Measurements from ENCODE around the gene DPP4.

DPP4 gene

GRCh38 chr2:162085090-162085891 is 11.3 kb upstream of the DPP4 start:
- DNase-seq, result no peak

GRCh38 chr2:162084536-162084935 is 10.5 kb upstream of the DPP4 start:
- no peak for DNase-seq

DNA sequence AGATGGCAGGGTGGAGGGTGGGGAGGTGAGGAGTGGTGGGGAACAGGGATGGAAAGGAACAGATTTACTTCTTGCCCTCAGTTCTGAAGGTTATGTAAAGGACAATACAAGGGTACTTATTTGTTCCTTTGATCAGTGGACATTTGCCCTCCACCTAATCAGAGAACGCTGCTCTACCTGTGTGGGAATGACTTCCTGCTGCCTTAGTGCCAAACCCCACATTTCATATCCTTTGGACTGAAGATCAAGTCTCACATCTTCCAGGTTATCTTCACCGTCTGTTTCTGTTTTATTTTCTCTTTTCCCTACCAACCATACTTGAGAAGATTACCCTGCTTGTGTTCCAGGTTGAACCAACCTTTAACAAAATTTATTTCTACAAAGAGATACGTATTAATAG is 8.7 kb upstream of the DPP4 start:
- no peak for DNase-seq

- no peak for DNase-seq
Measured at GRCh38 chr2:162082036-162082435, 8.0 kb upstream of the DPP4 start.

DNA sequence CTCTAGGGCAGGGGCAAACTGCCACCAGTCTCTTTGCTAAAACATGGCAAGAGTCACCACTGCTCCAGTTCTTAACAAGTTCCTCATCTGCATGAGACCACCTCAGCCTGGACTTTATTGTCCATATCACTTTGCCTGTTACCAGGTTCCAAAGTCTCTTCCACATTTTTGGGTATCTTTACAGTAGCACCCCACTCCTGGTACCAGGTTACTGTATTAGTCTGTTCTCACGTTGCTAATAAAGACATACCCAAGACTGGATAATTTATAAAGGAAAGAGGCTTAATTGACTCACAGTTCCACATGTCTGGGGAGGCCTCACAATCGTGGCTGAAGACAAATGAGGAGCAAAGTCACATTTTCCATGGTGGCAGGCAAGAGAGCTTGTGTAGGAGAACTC is 5.5 kb upstream of the DPP4 start:
- DNase-seq, result no peak

- DNase-seq, result no peak
Measured at GRCh38 chr2:162075689-162076132, 1.7 kb upstream of the DPP4 start.

GRCh38 chr2:162074928-162075688 is 1.1 kb upstream of the DPP4 start:
- DNase-seq, result no peak

- DNase-seq, result no peak
Measured at GRCh38 chr2:162074632-162074895, 549 bp upstream of the DPP4 start.

GRCh38 chr2:162072976-162073887 is 783 bp downstream of the DPP4 start:
- DNase-seq, result no peak

- no peak for DNase-seq
Measured at GRCh38 chr2:162072181-162072702, 1.8 kb downstream of the DPP4 start.

- no peak for DNase-seq
Measured at GRCh38 chr2:162071001-162071400, 3.0 kb downstream of the DPP4 start.

DNA sequence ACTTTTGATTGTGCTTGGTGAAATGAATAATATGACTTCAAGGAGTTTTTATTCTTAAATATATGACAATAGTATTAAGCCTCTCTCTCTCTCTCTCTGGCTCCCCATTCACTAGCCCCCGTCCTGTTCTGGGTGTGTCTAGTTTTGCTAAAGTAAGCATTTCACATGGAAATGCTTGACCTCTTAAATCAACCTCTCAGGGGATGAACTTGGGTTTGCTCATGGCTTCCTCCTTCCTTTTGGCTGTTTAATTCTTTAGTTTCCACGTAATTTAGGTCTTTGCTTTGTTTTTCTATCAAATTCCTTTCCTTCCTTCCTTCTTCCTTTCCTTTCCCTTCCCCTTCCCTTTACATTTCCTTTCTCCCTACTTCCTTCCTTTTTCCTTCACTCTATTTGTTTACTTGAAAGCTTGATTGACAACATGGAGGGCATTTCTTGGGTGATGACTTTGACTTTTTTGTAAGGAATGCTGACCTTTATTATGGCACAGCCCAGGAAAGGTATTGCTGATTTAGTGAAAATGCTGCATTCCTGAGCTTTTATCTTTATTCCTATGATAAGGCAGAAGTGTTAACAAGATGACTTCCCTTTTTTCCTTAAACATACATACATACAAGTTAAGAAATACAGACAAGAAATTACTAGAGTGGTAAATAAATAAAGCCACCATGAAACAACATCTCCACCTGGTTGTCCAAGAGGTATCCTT is 3.6 kb downstream of the DPP4 start:
- no peak for DNase-seq

DNA sequence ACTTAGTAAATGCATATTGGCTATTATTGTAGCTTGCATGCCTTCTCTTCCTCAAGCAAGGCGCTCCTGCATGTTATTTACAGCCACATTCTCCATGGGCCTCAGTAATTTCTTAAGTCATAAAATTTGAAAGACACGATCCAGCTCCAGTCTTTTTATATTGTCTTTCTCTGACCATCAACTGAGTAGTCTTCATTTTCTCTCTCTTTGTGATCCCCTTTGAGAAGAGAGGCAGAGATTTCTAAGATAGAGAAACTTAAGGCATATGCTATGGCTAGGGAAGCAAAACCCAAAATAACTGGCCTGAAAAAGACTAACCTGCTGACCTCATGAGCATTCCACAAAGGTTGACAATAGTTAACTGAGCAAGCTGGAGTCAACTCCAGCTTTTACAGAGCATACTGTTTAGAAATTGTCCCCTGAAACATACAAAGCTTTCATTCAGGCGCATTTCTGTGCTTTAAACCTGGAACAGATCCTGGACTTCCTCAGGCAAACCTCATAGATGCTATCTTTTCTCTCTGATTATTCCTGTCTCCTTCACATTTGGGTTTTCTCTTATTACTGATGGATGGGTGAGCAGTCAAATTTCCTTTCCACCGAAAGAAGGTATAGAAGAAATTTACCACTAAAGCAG is 4.6 kb downstream of the DPP4 start:
- no peak for DNase-seq

- DNase-seq, result no peak
Measured at GRCh38 chr2:162067596-162067995, 6.4 kb downstream of the DPP4 start.

DNA sequence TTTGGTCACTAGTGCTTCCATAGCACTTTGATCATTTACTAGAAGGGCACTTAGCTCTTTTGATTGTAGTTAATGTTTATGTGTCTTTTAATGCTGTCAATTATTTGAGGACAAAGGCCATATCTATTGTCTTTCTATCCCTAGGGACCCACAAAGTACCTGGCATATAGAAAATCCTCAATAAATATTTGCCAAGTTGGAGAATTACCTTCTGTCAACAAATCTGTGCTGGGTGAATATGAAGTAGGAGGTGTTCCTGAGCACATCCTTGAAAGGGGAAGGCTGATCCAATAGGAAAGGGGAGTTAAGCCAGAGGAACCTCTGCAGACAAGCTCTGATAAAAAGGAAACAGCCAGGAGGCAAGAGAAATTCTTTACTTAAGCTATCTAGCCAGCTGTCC is 8.2 kb downstream of the DPP4 start:
- DNase-seq, result no peak

GRCh38 chr2:162063899-162064298 is 10.1 kb downstream of the DPP4 start:
- DNase-seq, result peak; percentile 19

DNA sequence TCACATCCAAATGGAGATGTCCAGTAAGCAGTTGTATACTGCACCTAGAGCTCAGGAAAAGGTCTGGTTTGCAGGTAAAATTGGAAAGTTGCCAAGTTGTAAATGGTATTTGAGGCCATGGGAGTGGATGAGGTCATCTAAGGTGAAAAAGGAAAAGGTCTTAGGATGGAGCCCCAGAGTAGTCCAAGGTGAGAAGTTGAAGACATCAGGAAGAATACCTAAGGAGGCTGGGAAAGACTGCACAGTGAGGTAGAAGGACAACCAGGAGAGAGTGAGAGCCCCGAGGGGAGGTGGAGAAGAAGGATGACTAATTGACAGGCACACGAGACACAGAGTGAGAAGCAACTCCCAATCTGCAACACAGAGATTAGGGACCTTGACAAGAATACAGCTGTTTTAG is 10.7 kb downstream of the DPP4 start:
- no peak for DNase-seq

DNA sequence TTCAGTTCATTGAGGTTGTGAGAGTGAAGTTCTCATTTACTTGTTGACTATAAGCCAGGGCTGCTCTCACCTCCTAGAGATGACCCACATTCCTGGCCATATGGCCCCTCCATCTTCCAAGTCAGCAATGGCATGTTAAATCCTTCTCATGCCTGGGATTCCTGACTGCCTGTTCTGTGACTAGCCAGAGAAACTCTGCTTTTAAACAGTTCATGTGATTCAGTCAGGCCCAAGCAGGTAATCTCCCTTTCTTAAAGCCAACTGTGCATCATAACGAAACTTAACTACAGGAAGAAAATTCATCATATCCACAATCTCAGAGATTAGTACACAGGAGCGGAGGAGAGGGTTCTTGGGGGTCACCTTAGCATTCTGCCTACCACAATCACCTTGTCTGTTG is 11.5 kb downstream of the DPP4 start:
- no peak for DNase-seq

DNA sequence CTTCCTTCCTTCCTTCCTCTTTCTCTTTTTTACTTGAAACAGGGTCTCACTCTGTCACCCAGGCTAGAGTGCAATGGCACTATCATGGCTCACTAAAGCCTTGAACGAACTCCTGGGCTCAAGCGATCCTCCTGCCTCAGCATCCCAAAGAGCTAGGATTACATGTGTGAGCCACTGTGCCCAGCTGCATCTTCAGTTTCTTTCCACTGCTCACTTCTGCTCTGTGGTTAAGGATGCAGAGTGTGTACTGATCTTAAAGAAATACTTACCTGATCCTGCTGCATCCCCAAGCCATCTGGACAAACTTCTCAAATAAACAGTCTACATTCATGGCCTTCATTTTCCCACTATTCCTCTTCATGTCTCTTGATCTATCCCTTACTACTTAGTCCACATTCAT is 13.0 kb downstream of the DPP4 start:
- DNase-seq, result no peak

DNA sequence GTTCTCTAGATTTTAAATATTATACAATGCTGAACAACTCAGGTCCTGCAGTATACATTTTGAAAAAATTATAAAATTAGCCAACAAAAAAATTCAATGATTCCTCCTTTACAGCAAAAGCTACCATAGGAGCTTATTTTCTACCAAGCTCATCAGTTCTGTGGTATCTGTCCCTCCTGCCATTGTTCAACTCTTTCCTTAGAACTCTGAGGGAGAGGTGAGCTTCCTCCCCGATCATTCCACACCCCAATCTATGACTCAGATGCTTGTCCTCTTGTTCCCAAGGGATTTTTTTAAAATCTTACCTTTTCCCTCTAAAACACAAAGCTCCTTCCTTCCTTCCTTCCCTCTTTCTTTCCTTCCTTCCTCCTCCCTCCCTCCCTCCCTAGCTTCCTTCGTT is 13.5 kb downstream of the DPP4 start:
- DNase-seq, result no peak

DNA sequence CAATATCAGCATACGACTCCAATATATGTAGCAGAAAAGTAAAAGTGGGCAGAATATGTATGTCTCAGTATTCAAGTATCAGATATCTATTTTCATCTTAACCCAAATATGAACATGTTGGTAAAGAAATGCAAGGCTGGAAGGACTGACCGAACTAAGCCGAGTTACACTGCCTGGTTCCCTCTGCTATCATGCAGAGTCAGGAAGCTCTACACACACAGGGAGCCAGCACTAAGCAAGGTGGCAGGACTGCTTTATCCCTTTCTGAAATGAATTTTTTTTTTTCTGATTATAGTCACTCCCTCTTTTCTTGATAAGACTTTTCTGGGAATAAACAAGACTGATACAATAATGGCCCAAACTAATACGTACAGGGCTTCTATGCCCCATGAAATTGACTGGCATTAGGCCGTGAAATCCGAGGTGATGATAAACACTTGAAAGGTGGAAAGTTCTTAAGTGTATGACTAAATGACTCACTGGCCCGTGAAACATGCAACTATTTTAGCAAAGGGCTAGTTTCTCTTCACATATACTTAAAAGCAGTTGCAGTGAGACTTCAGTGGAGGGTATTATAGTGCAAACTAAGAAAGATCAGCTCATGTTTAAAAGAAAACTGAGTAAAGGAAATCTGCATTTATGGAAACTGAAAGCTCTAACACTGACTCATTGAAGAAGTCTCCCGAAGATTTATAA is 14.9 kb downstream of the DPP4 start:
- DNase-seq, result no peak

GRCh38 chr2:162057426-162057825 is 16.6 kb downstream of the DPP4 start:
- DNase-seq, result peak; percentile 19
